Natural killer cell (primary cell): ENCODE measurements around the gene ZNF580. TPM values are rescaled to one million over a fixed set of nuclear protein-coding genes. Genes with fewer than 3 reads are reported as not detected.

Source experiments
- ATAC-seq, 3 donors: fragments of 150-1000 bp in 2 of 3; fragments of 200-7000 bp in 1 of 3; cut with Tn5 transposase; 1 replicate in 1 of 3; 2 replicates in 2 of 3; pipeline ENCODE4 v1.10.0; 2021; ENCODE audit warnings: mild to moderate bottlenecking in 2 of 3, moderate library complexity in 2 of 3
- DNase-seq, 2 donors: peaks; one replicate each; pipeline versions ENCODE4 v3.0.0 to v3.0.0-alpha.2; 2013 to 2021; ENCODE audit warnings: mixed read lengths in 1 of 2
- H3K27ac ChIP-seq: one replicate; pipeline ENCODE4 v1.5.1; 2013; ENCODE audit warnings: mild to moderate bottlenecking, low read length
- H3K27me3 ChIP-seq: one replicate; pipeline ENCODE4 v1.6.1; 2013; ENCODE audit warnings: low read length; ENCODE audit not compliant: control insufficient read depth, insufficient read depth
- H3K36me3 ChIP-seq: one replicate; pipeline ENCODE4 v1.6.1; 2013; ENCODE audit warnings: low read length; ENCODE audit not compliant: control insufficient read depth, insufficient read depth
- H3K4me1 ChIP-seq: one replicate; pipeline ENCODE4 v1.6.1; 2013; ENCODE audit warnings: low read length; ENCODE audit not compliant: control insufficient read depth, insufficient read depth
- H3K4me3 ChIP-seq: one replicate; pipeline ENCODE4 v1.5.1; 2013; ENCODE audit warnings: low read length
- H3K9me3 ChIP-seq: one replicate; pipeline ENCODE4 v1.6.1; 2013; ENCODE audit warnings: low read length; ENCODE audit not compliant: control insufficient read depth, insufficient read depth
- H3K27ac Mint-ChIP-seq, 2 donors: one replicate each; pipeline ENCODE4 v1.8.0; 2022; ENCODE audit warnings: mild to moderate bottlenecking in 2 of 2, mixed read lengths in 2 of 2, moderate library complexity in 1 of 2
- H3K27me3 Mint-ChIP-seq, 2 donors: one replicate each; pipeline ENCODE4 v1.8.0; 2022; ENCODE audit warnings: low read depth in 2 of 2, mixed read lengths in 2 of 2
- H3K36me3 Mint-ChIP-seq: one replicate; pipeline ENCODE4 v1.8.0; 2022; ENCODE audit warnings: mixed read lengths
- H3K4me1 Mint-ChIP-seq, 2 donors: one replicate each; pipeline ENCODE4 v1.8.0; 2022; ENCODE audit warnings: mixed read lengths in 2 of 2
- H3K4me3 Mint-ChIP-seq: one replicate; pipeline ENCODE4 v1.8.0; 2022; ENCODE audit warnings: mild to moderate bottlenecking, moderate library complexity, mixed read lengths
- H3K9me3 Mint-ChIP-seq, 2 donors: one replicate each; pipeline ENCODE4 v1.8.0; 2022; ENCODE audit warnings: mixed read lengths in 2 of 2
- WGBS: methylation state at CpG from one replicate; pipeline ENCODE4 v1.1.7; 2013; ENCODE audit warnings: missing lambda C conversion rate; ENCODE audit not compliant: insufficient coverage; 5-methylcytosine and 5-hydroxymethylcytosine counted together
- intact Hi-C: fragments of 100-400 bp; cut with micrococcal nuclease; formaldehyde crosslinking; loops from one replicate; pipeline ENCODE4 v1.14.2; 2022
- total RNA-seq, 4 donors: library from RNA; stranded (reverse); fragments of 120-200 nt in 1 of 4; gene quantifications; one replicate each; pipeline versions ENCODE4 v1.2.3 to v1.2.4, GENCODE V29; 2013 to 2022
- TF ChIP-seq, protein P1 (sequence below): fragments of 200-600 bp; IDR thresholded peaks from one replicate; pipeline ENCODE4 v1.8.0; 2022; ENCODE audit warnings: antibody characterized with exemption

Gene ZNF580
- total RNA-seq, 3 donors from 2014 or later (not counting 1 experiment from before 2014, with no cell fraction given): 38.0 to 46.0 (median 40.0) TPM

DNA sequence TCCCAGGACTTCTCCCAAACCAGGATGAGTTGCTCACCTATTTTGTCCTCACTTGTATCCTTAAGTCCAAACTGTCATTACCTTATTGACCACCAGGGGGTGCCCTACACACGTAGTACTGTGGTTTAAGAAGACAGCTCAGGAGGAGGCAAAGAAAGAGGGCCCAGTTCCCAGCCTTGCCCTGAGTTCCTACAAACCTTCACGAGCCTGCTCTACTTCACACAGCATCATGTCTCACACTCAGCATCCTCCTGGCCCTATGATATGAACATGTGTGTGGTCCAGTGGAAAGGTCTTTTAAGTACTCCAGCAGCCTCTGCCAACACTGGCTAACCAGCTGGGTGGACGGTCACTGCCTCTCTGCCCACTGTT, 8.4 kb upstream of the ZNF580 start:
- Mint-ChIP-seq H3K9me3 (no peaks in the 10 kb centered on the region), H3K27ac (peak overlapping the region; percentile 15 to 77), H3K4me1 (peaks cover 34 to 40% of the 10 kb centered on the region in 2 donors), H3K27me3 (no peaks in the 10 kb centered on the region), H3K4me3 (peak overlapping the region; percentile 11), H3K36me3 (no peaks in the 10 kb centered on the region)
- 50% methylated on average over 2 of the region's 3 CpGs for WGBS
- Histone ChIP-seq H3K4me1 (peaks cover 39% of the 10 kb centered on the region), H3K27ac (no peak overlapping the region), H3K27me3 (no peaks in the 10 kb centered on the region), H3K9me3 (no peaks in the 10 kb centered on the region), H3K36me3 (no peaks in the 10 kb centered on the region), H3K4me3 (no peak overlapping the region)
- intact Hi-C loops: loop anchor here (10.0 kb wide), 1 partner anchor 172 kb away; no protein-coding TSS in a partner anchor
- TF ChIP-seq, protein P1, sequence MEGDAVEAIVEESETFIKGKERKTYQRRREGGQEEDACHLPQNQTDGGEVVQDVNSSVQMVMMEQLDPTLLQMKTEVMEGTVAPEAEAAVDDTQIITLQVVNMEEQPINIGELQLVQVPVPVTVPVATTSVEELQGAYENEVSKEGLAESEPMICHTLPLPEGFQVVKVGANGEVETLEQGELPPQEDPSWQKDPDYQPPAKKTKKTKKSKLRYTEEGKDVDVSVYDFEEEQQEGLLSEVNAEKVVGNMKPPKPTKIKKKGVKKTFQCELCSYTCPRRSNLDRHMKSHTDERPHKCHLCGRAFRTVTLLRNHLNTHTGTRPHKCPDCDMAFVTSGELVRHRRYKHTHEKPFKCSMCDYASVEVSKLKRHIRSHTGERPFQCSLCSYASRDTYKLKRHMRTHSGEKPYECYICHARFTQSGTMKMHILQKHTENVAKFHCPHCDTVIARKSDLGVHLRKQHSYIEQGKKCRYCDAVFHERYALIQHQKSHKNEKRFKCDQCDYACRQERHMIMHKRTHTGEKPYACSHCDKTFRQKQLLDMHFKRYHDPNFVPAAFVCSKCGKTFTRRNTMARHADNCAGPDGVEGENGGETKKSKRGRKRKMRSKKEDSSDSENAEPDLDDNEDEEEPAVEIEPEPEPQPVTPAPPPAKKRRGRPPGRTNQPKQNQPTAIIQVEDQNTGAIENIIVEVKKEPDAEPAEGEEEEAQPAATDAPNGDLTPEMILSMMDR: peak; percentile 75
- DNase-seq: peak; percentile 74 to 97
- ATAC-seq: peak; percentile 62 to 83 (median 63)

DNA sequence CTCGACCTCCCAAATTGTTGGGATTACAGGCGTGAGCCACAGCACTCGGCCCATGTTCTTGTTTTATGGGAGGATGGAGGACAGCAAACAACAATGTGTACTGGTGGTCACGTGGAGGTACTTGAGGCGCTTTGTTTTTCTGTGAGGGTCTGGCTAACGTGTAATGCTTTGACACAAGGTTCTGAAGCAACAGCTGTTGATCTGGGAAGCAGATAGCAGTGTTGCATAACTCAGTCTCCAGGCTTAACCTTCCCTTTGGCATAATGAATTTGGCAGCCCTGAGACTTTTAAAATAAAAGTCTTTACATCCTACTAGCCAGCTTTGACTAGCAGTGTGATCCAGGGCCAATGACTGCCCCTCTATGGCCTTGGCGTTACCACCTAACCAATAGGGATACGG, 6.9 kb upstream of the ZNF580 start:
- Mint-ChIP-seq H3K9me3 (no peaks in the 10 kb centered on the region), H3K36me3 (no peaks in the 10 kb centered on the region), H3K27me3 (no peaks in the 10 kb centered on the region), H3K4me3 (no peak overlapping the region), H3K27ac (peak overlapping the region; percentile 100), H3K4me1 (peaks cover 41 to 48% of the 10 kb centered on the region in 2 donors)
- intact Hi-C loops: loop anchor here (10.0 kb wide), 1 partner anchor 171 kb away; no protein-coding TSS in a partner anchor
- no peaks in the 10 kb centered on the region for H3K9me3 ChIP-seq
- no peak overlapping the region for H3K27ac ChIP-seq
- H3K4me1 ChIP-seq: peaks cover 44% of the 10 kb centered on the region
- TF ChIP-seq, protein P1: no peak
- DNase-seq (no peak), ATAC-seq (no peak)
- WGBS: 85% methylated on average over 8 of the region's 8 CpGs
- H3K27me3 ChIP-seq: no peaks in the 10 kb centered on the region
- H3K36me3 ChIP-seq: no peaks in the 10 kb centered on the region
- no peak overlapping the region for H3K4me3 ChIP-seq

DNA sequence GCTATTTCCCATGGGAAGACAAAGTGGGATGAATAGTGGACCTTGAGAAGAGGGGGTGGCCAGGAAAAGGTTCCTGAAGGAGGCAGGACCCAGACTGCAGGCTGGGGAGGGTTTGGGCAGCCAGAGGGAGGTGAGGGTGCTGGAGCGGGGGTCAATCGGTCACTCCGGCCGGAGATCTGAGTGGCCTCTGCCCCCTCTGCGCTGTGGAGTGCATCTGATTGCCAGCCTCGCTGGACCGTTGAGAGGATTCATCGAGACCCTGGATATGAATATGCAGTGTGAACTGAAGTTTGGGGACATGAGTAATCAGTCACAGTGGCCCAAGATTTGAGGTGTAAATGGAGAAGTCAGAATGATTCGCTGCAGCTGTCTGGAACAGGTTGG, 5.5 kb upstream of the ZNF580 start:
- Histone ChIP-seq H3K27ac (peak overlapping the region; percentile 94), H3K36me3 (no peaks in the 10 kb centered on the region), H3K27me3 (no peaks in the 10 kb centered on the region), H3K4me3 (peak overlapping the region; percentile 71), H3K4me1 (peaks cover 59% of the 10 kb centered on the region), H3K9me3 (no peaks in the 10 kb centered on the region)
- TF ChIP-seq, protein P1: no peak
- ATAC-seq (peak in 1 of 3 donors; percentile 41), DNase-seq (peak in 1 of 2 donors; percentile 51)
- H3K4me3 Mint-ChIP-seq: peak overlapping the region; percentile 100
- intact Hi-C loops: loop anchor here (1.0 to 10.0 kb wide), 2 partner anchors 19 to 169 kb away; no protein-coding TSS in a partner anchor
- H3K36me3 Mint-ChIP-seq: no peaks in the 10 kb centered on the region
- no peaks in the 10 kb centered on the region for H3K27me3 Mint-ChIP-seq
- H3K27ac Mint-ChIP-seq: peak overlapping the region; percentile 100
- peaks cover 45 to 56% of the 10 kb centered on the region in 2 donors for H3K4me1 Mint-ChIP-seq
- WGBS: 12% methylated on average over 9 of the region's 9 CpGs
- H3K9me3 Mint-ChIP-seq: no peaks in the 10 kb centered on the region
